GM18909 (cell line): ENCODE measurements around the gene MAP1LC3B2.
"Not testable (repeated sequence)": the region's sequence is repeated elsewhere in the genome, so short reads cannot be mapped to it uniquely, and the experiment has no call there.

Source experiments
- ATAC-seq: cut with Tn5 transposase; IDR thresholded peaks from one replicate; pipeline ENCODE4 v1.9.1; 2021; ENCODE audit warnings: mild to moderate bottlenecking; ENCODE audit not compliant: unreplicated experiment, poor library complexity

MAP1LC3B2 gene

GRCh38 chr12:116556964-116557698, 2.0 kb upstream of the MAP1LC3B2 start:
- ATAC-seq: no peak

DNA sequence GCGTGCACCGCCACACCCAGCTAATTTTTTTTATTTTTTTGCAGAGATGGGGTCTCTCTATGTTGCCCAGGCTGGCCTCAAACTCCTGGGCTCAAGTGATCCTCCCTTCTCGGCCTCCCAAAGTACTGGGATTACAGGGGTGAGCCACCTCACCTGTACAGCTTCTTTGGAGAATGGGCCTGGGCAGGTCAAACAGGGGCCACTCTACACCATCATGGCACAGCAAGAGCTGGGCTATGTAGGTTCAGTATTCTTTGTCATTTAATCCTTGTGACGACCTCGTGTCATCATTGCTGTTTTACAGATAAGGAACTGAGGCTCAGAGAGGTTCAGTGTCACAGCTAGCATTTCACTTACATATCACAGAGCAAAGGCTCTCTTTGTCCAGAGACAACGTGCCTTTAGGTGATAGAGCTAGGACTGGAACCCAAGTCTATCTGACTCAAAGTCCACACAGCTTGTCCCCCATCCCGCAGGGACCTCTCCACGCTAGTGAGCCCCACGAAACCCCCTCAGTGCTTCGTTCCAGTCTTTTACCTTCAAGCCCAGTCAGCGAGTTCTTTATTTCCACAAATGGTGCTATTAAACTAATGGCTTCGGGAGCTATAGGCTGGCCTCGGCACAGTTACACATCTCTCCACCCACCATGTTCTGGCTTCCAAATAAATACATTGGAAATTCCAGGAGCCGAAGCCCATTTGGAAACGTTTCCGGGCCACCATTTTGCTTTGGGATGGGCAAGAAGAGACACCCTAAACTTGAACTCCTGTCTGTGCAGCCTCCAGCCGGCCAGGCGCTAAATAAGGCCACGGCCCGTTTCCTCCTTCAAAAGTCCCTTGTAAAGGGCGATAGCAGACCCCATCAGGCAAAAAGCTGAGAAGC, 660 bp upstream of the MAP1LC3B2 start:
- no peak for ATAC-seq

DNA sequence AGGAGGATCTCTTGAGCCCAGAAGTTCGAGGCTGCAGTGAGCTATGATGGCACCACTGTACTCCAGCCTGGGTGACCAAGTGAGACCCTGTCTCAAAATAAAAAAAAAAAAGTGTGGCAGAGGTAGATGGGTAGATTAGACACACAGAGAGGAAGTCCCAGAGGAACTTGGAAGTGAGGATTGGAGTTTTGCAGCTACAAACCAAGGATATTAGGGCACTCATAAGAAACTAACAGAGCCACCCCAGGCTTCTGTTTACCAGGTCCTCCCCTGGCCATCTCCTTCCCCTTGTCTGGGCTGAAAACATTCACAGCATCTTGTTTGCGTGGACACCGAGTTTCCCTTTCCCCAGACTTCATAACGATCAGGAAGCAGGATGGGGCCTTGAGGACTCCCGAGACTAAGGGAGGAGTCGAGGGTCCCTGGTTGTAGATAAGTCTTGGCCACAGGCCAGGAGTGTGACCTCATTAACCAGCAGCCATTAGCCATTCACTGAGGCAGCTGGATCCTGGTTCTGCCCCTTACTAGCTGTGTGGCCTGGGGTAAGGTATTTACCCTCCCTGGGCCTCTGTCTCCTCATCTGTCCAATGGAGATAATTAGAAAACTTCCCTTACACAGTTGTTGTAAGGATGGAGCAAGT, 2.1 kb downstream of the MAP1LC3B2 start:
- ATAC-seq: no peak

DNA sequence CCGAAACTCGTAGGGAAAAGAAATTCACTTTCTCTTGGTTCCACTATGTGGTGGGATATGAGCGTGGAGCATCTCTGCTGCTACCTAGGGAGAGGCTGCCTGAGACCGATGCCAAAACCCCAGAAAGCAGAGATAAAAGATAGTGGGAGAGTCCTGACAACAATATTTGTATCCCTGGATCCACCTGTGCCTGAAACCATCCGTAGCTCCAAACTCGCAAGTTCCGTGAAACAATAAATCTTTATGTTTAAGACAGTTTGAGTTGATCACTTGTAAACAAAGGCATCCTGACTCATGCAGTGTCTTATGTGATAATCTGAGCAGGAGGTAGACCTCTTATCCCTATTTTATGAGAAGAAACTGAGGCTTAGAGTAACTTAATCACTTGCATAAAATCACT, 2.9 kb downstream of the MAP1LC3B2 start:
- ATAC-seq: no peak

DNA sequence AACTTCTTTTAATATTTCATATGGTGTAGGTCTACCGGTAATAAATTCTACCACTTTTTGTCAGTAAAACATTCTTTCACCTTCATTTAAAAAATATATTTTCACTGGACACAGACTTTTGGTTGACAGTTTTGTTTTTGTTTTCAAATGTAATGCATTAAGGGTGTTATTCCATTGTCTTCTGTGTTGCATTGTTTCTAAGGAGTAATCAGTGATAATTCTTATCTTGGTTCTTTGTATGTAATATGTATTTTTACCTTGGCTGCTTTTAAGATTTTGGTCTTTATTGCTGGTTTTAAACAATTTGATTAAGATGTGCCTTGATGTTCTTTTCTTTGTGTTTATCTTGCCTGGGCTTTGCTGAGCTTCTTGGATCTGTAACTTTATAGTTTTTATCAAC, 4.1 kb downstream of the MAP1LC3B2 start:
- ATAC-seq: no peak

DNA sequence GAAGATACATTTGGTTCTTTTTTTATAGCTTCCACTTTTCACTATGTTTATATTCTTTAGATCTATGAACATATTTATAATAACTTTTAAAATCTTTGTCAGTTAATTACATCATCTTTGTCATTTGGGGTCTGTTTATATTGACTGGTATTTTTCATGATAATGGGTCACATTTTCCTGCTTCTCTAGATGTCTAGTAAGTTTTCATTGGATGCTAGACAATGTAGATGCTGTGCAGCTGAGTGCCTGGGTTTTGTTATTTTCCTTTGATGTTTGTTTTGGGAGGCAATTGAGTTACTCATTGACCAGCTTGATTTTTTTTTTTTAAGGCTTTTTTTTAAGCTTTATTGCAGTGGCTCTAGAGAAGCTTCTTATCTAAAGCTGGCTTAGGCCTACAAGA, 4.9 kb downstream of the MAP1LC3B2 start:
- no peak for ATAC-seq

GRCh38 chr12:116565221-116565620, 6.0 kb downstream of the MAP1LC3B2 start:
- ATAC-seq: not testable (repeated sequence)

GRCh38 chr12:116565963-116566362, 6.8 kb downstream of the MAP1LC3B2 start:
- ATAC-seq: no peak

DNA sequence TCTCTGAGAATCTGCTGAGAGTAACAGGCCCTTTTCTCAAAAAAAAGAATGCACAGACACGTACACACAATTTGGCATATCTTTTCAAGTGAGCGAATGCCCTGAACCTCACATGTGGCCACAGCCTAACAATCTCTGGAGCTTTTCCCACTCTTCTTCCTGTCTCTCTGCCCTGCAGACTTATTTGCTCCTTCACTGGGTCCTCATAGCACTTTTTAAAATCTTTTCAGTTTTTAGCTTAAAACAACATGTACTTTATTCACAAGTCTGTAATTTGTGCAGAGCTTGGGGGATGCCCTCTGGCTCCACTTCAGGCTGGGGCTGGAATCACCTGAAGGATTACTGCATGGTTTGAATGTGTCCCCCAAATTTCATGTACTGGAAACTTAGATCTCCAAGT, 9.0 kb downstream of the MAP1LC3B2 start:
- ATAC-seq: no peak

- ATAC-seq: no peak
Measured at GRCh38 chr12:116571089-116571488, 11.9 kb downstream of the MAP1LC3B2 start.

GRCh38 chr12:116573776-116574175, 14.6 kb downstream of the MAP1LC3B2 start:
- no peak for ATAC-seq

DNA sequence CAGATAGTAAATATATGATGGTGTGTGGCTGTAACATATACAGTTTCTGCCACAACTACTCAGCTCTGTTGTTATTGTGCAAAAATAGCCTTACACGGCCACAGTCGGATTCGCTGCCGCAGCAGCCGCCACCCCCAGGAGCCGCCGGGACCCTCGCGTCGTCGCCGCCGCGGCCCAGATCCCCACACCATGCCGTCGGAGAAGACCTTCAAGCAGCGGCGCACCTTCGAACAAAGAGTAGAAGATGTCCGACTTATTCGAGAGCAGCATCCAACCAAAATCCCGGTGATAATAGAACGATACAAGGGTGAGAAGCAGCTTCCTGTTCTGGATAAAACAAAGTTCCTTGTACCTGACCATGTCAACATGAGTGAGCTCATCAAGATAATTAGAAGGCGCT, 16.6 kb downstream of the MAP1LC3B2 start:
- ATAC-seq: not testable (repeated sequence)

DNA sequence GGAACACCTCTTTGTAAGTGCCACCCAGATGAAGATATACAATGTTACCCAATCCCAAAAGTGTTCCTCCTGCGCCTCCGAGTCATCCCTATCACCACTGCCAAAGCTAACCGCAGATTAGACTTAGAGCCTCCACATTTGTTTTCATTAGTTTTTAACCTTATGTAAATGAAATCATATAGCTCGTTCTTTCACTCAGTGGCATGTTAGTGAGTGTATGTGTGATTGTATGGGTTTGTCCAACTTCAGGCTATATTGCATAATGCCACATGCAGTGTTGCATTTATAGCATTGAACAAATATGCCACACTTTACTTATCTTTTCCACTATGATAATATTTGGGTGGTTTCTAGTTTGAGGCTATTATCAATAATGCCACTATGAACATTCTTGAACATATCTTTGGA, 18.0 kb downstream of the MAP1LC3B2 start:
- no peak for ATAC-seq

GRCh38 chr12:116578051-116578450, 18.9 kb downstream of the MAP1LC3B2 start:
- ATAC-seq: no peak

DNA sequence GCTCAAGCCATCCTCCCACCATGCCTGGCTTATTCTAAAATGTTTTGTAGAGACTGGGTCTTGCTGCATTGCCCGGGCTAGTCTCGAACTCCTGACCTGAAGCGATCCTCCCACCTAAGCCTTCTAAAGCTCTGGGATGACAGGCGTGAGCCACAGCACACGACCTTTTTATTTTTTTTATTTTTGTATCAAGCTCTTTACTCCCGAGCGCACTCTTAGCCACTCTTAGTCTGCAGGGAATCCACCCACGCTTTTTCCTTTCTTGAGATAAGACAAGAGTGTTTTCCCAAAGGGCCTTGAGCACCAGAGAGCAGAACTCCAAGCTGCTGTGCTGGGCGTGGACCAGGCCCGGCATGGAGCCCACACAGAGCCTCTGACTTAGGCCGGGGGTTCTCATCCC, 23.4 kb downstream of the MAP1LC3B2 start:
- no peak for ATAC-seq

- ATAC-seq: no peak
Measured at GRCh38 chr12:116583129-116583694, 24.0 kb downstream of the MAP1LC3B2 start.

- ATAC-seq: no peak
Measured at GRCh38 chr12:116587270-116587669, 28.1 kb downstream of the MAP1LC3B2 start.

- ATAC-seq: no peak
Measured at GRCh38 chr12:116588390-116589028, 29.3 kb downstream of the MAP1LC3B2 start.

GRCh38 chr12:116589581-116589980, 30.4 kb downstream of the MAP1LC3B2 start:
- ATAC-seq: no peak

GRCh38 chr12:116590561-116590960, 31.4 kb downstream of the MAP1LC3B2 start:
- no peak for ATAC-seq
